GM18520 (cell line): Measurements from ENCODE around the gene HSPA6.
"Not testable (repeated sequence)": the region's sequence is repeated elsewhere in the genome, so short reads cannot be mapped to it uniquely, and the experiment has no call there.

Experiments used
- ATAC-seq: cut with Tn5 transposase; IDR thresholded peaks from one replicate; pipeline ENCODE4 v1.9.1; 2021; ENCODE audit not compliant: unreplicated experiment

HSPA6 gene

DNA sequence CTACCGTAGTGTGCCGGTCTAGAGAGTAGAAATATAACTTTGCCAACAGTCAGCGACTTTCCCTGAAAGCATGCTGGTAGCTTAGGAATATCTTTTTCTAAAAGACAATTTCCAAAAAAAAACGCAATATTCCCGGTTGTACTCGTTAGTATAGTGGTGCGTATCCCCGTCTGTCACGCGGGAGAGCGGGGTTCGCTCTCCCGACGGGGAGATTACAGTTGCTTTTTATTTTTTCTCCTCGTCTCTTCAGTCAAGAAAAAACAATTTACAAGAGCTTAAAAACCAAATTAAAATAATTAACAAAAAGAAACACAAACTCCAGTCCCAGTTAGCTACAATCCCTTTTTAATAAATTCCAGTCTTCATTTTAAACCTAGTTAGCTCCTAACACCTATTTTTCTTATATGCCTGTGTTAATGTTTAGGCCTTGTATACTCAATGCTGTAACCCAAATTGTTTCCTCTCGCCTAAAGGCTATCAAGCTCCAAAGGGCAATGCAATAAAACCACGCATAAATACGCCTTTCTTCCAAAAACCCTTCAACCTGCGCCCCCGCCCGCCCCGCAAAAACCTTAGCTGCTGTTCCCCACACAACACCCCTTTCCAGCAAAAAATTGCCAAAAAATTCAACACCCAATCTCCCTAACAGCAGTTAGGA lies 7.8 kb downstream of the HSPA6 start:
- ATAC-seq, result no peak

DNA sequence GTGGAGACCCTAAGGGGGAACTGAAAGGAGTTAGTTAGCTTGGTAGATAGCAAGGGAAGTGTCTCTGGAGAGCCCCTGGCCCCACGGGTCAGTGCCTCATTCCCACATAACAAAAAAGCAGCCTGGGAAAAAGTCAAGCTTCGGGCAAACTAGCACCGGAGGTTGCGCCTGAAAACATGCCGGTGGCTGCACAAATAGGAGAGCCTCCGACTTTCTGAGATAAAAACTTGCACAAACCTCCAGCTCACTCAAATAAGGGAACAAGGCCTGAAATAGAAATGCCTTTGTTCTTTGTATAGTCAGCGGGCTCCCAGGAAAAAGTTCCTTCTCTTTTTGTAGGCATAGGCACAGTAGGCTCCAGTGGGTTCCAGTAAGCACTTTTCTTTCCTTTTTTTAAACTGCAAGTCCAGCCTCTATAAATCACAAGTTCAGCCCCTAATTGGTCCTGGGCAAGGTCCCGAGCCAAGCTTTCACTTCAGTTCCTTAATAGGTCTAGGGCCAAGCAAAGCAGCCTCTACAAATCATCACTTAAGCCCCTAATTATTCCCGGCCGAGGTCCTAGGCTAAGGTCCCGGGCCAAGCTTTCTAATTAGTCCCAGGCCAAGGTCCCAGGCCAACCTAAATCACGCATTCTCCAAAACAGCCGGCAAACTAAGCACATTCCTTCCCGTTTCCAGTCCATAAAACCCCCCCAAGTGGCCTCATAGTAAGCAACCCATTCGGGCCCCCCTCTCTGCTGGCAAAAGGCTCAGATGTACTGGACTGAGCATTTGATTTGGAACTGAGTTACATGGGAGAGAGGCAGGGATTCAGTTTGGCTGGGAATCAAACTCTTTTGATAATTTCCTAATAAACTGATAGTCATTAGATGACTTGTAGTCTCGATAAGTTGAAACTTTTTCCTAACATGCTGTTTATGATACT lies 8.6 kb downstream of the HSPA6 start:
- not testable (repeated sequence) for ATAC-seq

DNA sequence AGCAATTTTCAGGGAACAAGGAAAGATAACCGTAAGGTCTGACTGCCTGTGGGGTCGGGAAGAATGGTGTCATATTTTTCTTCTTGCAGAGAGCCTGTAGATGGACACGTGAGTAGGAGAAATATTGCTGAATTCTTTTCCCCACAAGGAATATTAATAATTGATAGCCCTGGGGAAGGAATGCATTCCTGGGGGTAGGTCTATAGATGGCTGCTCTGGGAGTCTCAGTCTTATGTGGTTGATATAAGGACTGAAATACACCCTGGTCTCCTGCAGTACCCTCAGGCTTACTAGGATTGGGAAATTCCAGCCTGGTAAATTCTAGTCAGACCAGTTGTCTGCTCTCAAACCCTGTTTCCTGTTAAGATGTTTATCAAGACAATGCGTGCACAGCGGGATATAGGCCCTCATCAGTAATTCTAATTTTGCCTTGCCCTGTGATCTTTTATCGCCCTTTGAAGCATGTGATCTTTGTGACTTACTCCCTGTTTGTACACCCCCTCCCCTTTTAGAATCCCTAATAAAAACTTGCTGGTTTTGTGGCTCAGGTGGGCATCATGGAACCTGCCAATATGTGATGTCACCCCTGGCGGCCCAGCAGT lies 12.8 kb downstream of the HSPA6 start:
- not testable (repeated sequence) for ATAC-seq

DNA sequence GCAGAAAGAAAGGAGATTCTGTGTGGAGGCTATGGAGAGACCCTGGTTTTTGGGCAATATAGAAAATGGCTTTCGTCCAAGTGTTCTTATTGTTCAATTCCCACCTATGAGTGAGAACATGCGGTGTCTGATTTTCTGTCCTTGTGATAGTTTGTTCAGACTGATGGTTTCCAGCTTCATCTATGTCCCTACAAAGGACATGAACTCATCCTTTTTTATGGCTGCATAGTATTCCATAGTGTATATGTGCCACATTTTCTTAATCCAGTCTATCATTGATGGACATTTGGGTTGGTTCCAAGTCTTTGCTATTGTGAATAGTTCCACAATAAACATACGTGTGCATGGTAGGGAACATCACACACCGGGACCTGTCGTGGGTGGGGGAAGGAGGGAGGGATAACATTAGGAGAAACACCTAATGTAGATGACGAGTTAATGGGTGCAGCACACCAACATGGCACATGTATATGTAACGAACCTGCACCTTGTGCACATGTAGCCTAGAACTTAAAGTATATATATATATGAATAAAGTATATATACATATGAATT lies 14.7 kb downstream of the HSPA6 start:
- not testable (repeated sequence) for ATAC-seq

DNA sequence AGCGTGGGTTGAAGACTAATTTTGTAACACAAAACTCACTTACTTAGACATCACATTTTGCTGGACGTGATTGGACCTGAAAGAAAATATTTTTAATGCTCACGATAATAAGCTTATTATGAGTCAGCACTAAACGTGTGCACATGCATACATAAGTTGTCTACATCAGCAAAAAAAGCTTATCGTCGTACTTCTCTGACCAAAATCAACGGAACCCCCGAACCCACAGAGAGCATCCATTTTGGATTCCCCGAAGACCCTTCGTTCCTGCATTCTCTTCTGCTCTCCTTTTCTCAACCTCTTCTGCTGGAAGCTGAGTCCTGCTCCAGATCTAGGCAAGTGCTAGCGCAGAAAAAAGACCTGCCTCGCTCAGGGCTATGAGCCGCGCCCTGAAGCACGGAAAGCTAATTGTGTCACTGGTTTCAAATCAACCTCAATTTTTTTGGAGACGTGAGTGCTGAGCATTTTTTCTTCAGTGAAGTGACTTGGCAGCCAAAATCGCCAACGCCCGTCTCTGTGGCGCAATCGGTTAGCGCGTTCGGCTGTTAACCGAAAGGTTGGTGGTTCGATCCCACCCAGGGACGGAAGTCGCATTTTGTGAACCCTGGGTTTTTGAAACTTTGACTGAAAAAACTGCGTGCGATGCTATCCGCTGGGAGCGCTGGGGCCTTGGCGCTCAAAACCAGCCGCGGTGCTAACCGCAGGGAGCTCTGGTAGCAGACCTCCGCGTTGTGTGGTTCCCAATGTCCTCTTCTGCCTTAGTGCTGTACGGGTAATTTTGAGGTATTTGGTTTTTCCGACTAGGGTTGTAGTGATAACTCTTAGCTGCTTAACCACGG lies 15.6 kb downstream of the HSPA6 start:
- ATAC-seq, result peak; percentile 46

DNA sequence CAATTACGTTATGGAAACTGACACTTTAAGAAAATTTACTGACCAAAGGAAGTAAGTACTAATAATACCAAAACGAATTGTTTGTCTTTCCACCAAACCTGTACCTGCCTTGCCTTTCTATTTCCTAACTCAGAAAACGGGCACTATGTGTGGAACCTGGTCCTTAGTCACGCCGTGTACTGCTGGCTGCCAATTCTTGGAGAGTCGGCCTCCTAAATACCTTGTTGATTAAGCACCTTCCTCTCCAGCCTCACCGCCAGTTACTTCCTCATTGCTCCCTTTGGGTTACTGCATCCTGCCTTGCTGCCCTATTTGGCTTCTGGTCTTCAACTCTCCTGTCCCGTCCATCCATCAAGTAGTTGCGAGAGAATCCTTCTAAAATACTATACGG lies 16.2 kb downstream of the HSPA6 start:
- not testable (repeated sequence) for ATAC-seq

DNA sequence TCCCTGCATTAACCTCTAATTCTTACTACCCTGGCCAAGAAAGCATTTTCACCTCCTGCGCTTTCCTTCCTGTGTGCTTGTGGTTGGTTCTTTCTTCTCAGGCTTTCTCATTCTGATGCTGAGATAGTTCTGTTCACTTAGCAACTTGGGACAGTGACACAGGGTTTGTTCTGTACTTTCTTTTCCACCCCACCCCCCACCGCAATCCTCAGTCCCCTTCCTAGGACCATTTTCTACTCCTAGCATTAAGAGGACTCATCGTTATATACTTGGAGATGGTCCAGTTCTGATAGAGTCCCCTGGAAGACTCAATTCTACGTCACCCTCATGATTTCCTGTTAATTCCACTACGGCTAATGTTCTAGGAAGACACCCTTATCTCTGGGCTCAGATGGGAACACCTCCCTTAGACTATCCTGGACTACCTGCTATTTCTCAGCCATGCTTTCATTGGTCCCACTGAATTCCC lies 17.8 kb downstream of the HSPA6 start:
- not testable (repeated sequence) for ATAC-seq

DNA sequence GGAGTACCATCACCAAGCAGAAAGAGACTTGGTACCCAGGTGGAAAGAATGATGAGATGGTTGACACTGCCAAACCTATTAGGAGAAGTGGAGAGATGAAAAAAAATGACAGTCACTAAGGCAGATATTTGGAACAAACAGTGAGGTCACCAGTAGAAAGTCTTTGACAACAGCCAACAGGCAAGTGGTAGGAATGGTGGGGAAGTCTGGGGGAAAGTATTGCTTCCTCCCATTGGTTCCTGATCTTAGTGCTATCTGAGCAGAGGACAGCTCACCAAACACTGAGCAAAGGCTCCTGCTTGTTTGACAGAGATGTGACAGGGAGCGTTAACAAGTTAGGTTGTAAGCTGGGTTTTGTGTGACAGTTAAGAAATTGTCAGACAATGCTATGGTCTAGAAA lies 18.8 kb downstream of the HSPA6 start:
- ATAC-seq, result not testable (repeated sequence)

DNA sequence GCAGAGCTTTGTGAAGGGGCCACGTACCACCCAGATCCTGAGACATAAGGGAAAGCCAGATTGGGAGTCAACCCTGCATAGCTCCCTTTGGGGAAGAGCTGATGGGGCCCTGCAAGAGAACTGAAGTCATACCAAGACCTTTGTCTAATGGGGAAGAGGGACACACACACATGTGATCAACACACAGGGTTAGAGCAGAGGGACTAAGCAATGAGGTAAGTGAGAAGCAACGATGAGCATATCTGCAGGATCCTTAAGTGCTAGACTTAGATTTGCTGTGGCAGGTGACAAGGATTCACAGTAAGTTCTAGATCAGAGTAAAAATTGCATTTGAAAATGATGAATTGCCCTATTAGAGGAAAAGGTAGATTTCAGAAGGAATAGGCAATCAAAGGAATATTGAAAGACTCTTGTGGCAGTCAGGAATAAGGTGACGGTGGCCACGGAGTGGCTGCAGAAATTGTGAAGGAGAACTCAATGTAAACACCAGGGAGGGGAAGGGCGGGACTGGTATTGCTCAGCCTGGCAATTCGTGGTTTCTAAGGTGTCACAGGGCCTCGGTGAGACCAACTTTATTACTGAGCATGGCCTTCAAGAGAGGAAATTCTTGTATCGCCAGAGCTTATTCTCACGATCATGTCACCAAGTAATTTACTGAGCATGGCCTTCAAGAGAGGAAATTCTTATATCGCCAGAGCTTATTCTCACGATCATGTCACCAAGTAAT lies 20.8 kb downstream of the HSPA6 start:
- not testable (repeated sequence) for ATAC-seq

DNA sequence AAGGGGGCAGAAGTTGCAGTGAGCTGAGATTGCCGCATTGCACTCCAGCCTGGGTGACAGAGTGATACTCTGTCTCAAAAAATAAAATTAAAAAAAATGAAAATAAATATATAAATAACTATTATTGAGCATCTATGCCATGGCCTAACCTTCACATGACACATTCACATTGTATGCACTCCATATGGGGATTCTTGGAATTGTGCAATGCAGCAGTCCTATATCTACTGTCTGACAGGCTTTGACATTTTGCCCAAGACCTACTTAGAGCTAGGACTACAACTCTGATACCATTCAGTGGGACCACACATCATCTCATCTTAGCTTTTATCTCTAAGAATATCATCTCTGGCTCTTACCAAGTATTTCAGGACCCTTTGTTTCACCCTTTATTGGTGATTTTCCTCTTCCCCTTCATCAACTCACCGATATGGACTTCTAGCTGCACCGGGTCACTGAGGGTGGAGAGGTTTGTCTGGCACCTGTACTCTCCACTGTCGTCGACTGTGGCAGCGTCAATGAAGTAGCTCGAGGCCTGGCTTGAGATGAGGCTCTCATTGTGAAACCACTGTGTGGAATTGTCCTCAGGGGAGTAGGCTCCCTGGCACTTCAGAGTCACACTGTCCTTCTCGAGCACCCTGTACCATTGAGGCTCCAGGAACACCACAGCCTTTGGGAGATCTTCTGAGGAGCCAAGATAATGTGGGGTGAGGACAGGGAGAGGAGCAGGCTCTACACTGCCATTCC lies 23.8 kb downstream of the HSPA6 start:
- ATAC-seq, result not testable (repeated sequence)

DNA sequence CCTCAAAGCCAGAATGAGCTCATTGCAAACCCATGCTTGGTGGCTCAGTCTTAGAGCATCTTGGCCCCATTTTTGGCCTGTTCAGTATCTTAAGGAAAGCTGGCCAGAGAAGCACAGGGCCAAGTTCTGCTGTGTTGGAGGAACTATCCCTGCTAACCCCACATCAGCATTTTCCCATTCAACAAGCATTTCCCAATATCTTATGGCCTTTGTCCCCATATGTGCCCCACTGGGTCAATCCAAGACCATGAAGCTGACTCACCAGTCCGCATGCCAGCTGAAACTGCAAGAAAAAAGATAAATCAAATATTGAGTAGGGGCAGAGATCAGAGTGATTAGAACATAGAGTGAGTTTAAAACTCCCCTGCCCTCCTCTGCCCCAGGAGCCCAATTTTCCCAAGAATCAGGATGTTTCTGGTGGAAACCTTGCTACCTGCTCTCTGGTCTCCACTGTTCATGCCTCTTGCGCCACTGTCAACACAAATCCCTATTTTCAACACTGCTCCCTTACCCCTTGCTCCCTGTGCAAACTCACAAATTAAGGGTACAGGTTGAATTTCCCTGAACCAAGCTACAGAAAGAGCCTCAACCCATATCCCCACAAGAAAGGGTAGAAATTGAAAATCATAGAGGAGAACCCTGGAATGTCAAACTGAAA lies 24.5 kb downstream of the HSPA6 start:
- ATAC-seq, result not testable (repeated sequence)

DNA sequence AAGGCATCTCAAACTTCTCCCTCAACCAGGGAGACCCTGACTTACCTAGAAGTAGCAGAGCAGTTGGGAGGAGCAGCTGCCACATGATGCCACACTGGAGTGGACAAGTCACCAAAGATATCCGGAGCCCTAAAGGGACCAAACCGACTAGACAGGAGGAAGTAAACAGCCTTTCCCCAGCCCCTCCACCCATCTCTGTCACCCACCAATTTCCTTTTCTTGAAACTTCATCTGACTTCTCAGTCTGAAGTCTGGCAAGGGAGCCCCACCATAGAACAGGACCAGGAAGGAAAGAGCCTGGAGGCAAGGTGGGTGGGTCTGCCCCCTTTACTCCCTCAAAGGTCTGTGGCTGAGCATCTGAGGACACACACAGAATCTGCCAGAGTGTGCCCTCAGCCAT lies 25.3 kb downstream of the HSPA6 start, which contains the start of gene FCGR3A:
FCGR3A (minus strand) TSS at position 167 of the 400 bp plus-strand sequence; CDS start at position 85, 82 bp downstream.
- ATAC-seq, result no peak

DNA sequence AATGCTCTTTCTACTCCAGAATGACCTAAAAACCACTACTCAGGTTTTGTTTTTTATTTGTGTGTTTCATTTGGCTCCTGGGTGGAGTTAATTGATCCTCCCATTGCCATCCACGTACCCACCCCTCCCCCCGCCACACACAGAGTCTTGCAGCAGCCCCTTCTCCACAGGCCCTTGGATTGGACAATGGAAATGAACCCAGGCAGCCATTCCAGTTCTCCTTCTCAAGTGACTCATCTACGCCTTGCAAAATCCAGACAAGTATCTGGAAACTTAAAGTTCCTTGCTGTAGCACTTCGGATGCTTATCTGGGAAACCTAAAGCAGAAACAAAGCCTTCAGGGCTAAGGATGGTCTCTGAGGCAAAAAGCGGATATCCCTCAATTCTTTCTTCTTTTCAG lies 26.6 kb downstream of the HSPA6 start:
- ATAC-seq, result not testable (repeated sequence)

DNA sequence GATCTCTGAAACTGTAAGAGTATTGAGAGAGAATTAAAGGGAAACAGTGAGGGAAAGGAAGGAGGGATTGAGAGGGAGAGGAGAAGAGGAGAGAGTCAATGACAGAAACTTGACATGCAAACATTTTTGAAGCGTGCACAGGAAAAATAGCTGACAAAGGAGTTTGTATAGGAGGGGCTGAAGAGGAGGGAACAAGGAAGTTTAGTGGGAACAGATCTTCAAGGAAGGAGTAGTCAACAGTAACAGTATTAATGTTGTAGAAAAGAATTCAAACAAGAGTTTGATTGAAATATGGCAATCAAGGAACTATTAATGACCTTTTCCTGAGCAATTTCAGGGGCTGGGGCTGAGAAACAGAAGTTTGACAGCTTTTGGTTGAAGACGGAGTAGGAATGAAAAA lies 29.3 kb downstream of the HSPA6 start:
- ATAC-seq, result not testable (repeated sequence)

DNA sequence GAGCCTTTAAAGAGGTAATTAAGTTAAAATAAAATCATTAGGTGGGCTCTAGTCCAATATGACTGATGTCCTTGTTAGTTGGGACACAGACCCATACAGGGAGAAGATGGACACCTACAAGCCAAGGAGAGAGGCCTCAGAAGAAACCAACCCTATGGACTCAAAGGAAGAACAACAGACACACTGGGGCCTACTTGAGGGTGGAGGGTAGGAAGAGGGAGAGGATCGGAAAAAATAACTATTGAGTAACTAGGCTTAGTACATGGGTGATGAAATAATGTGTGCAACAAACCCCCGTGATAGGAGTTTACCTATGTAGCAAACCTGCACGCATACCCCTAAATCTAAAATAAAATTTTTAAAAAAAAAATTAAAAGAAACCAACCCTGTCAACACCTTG lies 30.0 kb downstream of the HSPA6 start:
- ATAC-seq, result not testable (repeated sequence)

DNA sequence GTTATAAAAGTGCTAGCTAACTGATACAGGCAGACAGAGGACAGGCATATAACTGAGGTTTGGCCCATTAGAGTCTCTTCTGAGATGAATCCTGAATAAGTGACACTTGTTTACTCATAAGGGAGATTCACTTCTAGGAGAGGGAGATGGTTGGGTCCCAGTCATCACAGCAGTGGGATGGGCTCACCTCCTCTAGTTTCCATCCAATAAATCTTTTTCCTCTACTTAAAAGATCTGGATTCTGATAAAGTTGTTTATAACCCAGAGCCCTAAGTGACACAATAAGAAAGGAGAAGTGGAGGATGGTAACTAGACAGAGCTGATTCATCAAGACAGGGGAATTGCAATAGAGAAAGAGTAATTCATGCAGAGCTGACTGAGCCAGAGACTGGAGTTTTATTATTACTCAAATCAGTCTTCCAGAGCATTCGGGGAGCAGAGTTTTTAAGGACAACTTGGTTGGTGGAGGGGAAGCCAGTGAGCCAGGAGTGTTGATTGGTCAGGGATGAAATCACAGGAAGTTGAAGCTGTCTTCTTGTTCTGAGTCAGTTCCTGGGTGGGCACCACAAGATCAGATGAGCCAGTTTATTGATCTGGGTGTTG lies 30.6 kb downstream of the HSPA6 start:
- ATAC-seq, result not testable (repeated sequence)

DNA sequence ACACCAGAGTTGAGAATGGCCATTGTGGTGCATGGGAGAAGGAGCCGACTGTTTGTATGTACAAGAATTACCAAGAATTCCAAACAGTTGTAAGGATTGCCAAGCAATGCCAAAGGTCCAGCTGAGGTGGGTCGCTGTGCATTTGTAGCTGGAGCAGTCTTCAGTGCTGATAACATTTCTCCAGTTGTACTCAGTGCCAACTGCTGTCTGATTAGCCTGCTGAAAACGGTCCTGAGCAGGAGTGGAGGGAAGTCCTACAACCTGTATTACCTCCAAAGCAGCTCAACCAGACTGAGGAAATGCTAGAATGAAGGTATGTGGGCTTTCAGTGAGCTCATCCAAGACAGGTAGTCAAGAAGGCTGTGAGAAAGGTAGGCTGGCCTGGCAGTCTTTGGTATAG lies 31.8 kb downstream of the HSPA6 start:
- not testable (repeated sequence) for ATAC-seq

DNA sequence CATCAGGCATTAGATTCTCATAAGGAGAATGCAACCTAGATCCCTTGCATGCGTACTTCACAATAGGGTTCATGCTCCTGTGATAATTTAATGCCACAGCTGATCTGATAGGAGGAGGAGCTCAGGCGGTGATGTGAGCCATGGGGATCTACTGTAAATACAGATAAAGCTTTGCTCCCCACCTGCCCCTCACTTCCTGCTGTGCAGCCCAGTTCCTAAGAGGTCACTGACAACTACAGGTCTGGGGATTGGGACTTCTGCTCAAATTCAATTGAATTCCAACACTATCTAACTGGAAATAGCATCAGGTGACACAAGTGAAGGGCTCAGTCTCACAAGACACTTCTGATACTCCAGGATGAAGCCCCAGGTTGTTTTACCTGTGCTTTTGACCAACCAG lies 32.6 kb downstream of the HSPA6 start:
- not testable (repeated sequence) for ATAC-seq
